AG09309 (cell line): ENCODE data around the gene NPM3.

Experiments
- DNase-seq: peaks from one replicate; pipeline ENCODE4 v3.0.0-alpha.2; 2010; ENCODE audit warnings: low read depth
- H3K4me3 ChIP-seq: 2 replicates; pipeline ENCODE4 v1.5.1; 2011; ENCODE audit warnings: mild to moderate bottlenecking, low read depth, low read length, moderate library complexity; ENCODE audit not compliant: control insufficient read depth
- CTCF ChIP-seq: IDR thresholded peaks from 2 replicates; pipeline ENCODE4 v1.5.1; 2011; ENCODE audit warnings: mild to moderate bottlenecking, low read depth, low read length, inconsistent platforms; ENCODE audit not compliant: insufficient read depth, control insufficient read depth; ENCODE audit errors: missing control alignments

The NPM3 gene

DNA sequence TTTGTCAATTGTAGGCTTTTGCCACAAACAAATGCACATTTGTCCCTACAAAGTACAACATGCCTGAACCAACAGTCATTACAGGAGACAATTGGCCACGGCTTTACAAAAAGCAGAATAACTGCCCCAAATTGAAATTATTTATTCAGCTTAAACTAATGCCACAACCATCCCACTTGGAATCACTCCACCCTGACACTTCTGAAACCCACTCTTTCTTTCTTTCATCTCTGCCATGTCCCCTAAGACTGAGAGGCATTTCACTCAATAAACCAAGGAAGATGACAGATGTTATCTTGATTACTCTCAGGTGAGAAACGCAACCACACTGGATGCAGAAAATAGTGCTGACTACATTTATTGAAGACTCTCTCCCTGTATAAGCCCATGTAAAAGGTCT is 2.6 kb upstream of the NPM3 start:
- TF ChIP-seq CTCF: no peak
- H3K4me3 ChIP-seq: no peak overlapping the region
- no peak for DNase-seq

GRCh38 chr10:101784558-101784957 is 1.3 kb upstream of the NPM3 start:
- TF ChIP-seq CTCF: no peak
- DNase-seq: no peak
- no peak overlapping the region for H3K4me3 ChIP-seq

DNA sequence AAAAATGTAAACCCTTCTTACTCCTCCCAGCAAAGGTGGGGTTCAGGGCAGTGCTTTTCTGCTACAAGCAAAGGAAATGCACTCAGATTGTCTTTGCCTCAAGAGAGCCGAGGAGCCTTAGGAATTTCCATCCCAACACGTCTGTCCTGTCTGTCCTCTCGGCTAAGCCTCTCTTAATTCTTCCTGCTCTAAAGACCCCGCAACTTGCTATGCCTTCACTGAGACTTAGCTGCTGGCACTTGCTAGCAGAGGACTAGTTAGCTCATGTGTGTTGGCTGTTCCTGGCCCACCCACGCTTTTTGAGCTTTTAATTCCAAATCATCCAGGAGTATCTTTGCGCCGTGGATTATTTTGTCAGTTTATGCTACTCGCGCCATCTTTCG is 481 bp upstream of the NPM3 start:
- no peak for DNase-seq
- no peak for TF ChIP-seq CTCF
- peak overlapping the region; percentile 88 for H3K4me3 ChIP-seq

DNA sequence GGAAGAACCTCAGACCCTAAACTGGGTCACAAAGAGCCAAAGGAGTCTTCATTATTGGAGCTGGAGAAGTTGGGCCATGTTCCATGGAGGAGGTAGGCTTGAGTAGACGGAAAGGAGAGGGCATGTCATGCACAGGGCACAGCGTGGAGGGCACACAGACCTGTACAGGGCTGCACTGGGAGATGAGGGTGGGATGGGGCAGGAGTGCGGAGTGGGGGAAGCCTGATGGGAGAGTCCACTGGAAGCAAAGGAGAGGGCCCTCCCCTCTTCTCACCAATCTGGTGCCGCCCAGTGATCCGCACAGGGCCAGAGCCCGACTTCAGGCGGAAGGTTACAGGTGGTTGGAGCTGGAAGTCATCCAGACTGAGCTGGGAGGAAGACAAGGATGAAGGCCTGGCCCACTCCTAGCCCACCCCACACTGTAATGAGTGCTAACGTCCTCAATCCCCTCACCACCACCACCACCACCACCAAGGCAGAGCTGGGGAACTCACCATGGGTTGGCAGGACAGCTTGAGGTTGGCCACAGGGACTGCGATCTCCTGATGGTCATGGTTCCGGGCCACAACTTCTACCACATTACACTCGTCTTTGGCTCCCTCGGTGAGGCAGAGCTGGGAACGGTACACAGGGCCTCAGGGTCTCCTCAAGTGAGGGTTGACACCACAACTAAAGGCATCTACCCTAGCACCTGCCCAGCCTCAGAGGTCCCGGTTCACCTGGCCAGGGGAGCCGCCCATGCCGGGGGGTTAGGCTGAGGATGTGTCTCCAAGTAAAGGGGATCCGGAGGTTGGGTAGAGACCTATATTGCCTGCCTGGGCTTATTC is 1.0 kb downstream of the NPM3 start:
- DNase-seq: no peak
- no peak for TF ChIP-seq CTCF
- peak overlapping the region; percentile 88 for H3K4me3 ChIP-seq

- H3K4me3 ChIP-seq: no peak overlapping the region
- TF ChIP-seq CTCF: no peak
- no peak for DNase-seq
Observed at GRCh38 chr10:101781655-101781983, 1.6 kb downstream of the NPM3 start.

GRCh38 chr10:101780818-101781654 is 2.2 kb downstream of the NPM3 start:
- H3K4me3 ChIP-seq: no peak overlapping the region
- DNase-seq: no peak
- peak; percentile 96 for TF ChIP-seq CTCF
